K562 treated with DMSO at 1 percent for 48 hours (cell line): Measurements from ENCODE around the gene TNFRSF12A. TPM values are rescaled to one million over a fixed set of nuclear protein-coding genes. Genes with fewer than 3 reads are reported as not detected.

Experiments used
- total RNA-seq: library from RNA; unstranded; fragments of 300-600 nt; gene quantifications from 2 replicates; pipeline ENCODE4 v1.2.3, GENCODE V29; 2022; ENCODE audit warnings: low replicate concordance; ENCODE audit errors: extremely low read depth

TNFRSF12A gene, protein sequence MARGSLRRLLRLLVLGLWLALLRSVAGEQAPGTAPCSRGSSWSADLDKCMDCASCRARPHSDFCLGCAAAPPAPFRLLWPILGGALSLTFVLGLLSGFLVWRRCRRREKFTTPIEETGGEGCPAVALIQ
- not detected in 2 replicates for total RNA-seq

DNA sequence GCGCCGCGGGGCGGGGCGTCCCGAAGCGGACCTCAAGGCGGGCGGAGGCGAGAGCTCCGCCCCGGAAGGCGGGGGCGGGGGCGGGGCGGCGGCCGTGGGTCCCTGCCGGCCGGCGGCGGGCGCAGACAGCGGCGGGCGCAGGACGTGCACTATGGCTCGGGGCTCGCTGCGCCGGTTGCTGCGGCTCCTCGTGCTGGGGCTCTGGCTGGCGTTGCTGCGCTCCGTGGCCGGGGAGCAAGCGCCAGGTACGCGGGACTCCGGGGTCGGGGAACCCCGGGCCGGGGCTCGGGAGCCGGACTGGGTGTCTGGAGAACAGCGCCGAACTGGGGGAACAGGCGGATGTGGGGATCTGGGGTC lies at the start of gene TNFRSF12A:
TSS of gene TNFRSF12A (plus strand) at position 122 of the 357 bp plus-strand sequence. CDS start at position 152, 30 bp downstream.

DNA sequence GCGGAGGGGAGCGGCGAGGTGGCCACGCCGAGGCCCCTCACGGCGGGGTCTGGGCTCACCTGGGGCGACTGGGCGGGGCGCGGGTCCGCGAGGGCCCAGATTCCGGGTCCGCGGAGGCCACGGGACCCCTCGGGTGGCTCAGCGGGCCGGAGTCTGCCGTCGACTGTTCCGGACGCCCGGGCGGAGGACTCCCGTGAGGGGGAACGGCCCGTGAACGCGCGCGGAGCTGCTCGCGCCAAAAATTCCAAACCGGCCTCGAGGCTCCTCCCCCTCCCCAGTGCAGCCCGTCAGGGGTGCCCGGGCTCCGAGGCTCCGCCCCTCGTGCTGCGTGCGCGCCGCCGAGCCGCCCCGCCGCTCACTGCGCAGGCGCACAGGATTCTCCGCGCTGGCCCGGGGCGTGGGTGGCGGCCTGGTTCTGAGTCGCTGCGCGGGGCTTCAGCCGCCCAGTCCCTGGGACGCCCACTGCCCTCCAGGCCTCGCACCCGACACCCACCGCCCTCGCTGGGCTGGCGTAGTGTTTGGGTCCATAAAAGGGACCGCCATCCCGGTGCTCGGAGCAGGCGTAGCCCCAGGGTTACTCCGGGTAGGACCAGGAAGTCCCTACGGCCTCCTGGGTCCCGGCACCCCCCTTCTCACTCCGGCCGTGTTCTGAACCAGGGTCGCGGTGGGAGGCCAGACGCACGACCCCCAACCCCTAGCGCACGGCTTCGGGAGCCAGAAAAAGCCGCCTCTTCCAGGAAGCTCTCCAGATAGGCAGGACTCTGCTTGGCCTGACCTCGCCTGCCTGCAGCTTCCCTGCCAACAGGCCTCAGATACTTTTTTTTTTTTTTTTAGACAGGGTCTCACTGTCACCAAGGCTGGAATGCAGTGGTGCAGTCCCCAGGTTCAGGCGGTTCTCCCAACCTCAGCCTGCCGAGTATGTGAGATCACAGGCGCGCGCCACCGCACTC lies 39.7 kb upstream of the TNFRSF12A start, which contains the start of gene PKMYT1:
TSS of gene PKMYT1 (minus strand) at position 220 of the 950 bp plus-strand sequence. CDS start 789 bp downstream, outside the sequence.

DNA sequence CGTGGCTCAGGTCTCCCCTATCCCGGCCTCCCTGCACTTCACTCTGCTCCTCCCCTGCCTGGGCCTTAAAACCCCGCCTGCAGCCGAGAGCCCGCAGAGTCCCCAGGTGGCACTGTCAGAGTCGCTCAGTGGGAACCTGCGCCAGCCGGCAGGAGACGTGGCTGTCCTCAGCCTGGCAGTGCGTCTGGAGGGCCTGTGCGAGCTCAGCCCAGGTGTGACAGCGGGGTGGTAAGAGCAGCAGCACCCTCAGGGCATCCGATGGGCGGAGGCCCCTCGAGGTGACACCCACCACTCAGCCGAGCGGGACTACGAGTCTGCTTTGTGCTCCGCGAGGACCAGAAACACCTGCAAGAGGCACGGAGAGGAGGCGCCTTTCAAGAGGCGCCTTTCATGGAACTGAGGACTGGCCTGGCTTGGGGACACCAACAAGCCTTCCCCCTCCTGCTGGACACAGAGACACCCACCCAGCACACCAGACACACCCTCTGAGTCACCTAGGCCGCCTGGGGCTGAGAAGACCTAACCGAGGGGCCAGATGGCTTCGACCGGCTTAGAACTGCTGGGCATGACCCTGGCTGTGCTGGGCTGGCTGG lies 7.2 kb upstream of the TNFRSF12A start, which contains the start of gene CLDN9:
TSS of gene CLDN9 (plus strand) at position 96 of the 593 bp plus-strand sequence. CDS start at position 536, 440 bp downstream.

DNA sequence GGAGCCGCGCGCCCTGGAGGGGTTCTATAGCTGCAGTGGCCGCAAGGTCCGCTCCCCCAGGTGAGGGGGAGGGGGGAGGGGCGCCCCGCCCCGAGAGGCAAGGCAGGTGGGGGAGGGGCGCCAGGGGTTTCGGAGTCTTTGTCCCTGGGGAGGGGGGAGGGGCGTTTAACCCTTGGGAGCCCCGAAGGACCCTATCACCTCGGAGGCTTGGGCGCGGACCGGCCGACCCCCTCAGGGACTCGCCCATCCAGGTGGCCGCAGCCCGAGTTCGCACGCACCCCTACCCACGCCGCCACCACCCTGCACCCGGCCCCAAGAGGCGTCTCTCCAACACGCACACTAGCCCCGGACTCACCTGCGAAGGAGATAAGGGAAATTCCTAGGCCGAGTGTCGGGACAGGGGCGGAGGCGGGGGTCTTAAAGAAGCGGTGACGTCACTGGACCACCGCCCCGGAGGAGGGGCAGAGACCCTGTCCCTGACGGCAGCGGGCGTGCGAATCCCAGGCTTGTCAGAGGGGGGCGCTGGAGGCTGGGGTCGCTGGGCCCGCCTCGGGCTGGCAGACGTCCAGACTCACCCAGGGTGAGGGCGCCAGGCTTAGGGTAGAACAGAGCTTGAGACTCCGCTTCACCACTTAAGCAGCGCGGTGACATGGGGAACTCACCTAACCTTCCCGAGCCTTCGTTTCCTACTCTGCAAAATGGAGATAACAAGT lies 2.2 kb upstream of the TNFRSF12A start, which contains the start of gene CLDN6:
TSS of gene CLDN6 (minus strand) at position 390 of the 713 bp plus-strand sequence. CDS start 2,162 bp downstream, outside the sequence.

DNA sequence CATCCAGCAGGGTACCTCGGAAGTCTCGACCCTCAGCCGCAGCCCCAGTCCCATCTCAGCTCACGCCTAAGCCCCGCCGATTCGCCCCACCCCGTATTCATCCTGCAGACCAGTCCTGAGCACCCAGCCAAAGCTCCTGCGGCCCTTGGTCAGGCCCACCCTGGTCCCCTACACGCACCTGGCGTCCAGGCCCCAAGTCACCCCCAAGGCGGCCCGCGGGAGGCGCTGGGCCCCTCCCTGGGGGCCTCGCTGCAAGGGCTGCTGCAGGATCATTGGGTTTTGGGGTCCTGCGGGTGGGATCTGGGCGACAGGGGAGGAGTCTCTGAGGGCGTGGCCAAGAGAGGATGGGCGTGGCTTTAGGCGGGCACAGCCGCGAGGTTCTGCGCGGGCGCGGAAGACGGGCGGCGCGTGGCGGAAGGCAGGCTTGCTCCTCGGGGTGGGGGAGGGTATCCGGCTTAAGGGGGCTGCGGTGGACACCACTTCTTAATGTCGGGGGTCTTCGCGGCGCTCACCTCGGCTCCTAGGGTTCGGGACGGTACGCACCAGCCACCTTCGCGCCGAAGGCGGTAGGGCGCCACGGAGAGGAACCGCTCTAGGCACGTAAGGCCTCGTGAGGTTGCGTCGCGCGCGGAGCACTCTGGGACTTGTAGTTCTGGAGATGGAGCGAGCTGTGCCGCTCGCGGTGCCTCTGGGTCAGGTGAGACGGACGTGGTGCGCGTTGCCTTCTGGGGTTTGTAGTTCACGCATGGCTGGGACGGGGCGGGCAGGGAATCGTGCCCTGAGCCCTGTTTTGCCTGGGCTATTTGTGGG lies 3.7 kb downstream of the TNFRSF12A start, which contains the start of the genes HCFC1R1 and THOC6:
TSS of gene HCFC1R1 (minus strand) at position 274 of the 810 bp plus-strand sequence. CDS start at position 273, 1 bp downstream.
TSS of gene THOC6 (plus strand) at position 367 of the 810 bp plus-strand sequence. CDS start at position 659, 292 bp downstream.

DNA sequence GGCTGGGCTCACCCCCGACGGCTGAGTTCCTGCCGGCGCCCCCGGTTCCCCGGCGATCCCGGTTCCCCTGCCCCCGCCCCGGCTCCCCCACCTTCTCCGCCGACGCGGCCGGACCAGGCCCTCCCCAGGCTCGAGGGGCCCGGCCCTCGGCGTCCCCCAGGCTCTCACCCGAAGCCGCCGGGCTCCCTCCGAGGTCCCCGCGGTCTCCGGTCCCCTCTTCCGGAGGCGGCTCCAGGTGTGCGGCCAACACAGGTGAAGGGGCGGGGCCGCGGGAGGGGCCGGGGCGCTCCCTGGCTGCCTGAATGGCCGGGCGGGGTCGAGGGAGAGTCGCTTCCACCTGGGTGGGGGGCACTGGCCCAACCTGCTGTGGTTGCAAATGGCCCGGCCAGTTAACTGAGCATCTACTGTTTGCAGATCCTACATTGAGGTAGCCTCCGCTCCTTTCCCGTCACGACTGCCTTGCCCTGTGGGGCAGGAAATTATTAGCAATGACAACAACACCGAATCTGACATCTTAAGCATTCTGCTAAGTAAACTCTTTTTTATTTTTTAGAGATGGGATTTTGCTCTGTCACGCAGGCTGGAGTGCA lies 16.7 kb downstream of the TNFRSF12A start, which contains the start of gene BICDL2:
TSS of gene BICDL2 (minus strand) at position 219 of the 590 bp plus-strand sequence. CDS start 1,448 bp downstream, outside the sequence.

DNA sequence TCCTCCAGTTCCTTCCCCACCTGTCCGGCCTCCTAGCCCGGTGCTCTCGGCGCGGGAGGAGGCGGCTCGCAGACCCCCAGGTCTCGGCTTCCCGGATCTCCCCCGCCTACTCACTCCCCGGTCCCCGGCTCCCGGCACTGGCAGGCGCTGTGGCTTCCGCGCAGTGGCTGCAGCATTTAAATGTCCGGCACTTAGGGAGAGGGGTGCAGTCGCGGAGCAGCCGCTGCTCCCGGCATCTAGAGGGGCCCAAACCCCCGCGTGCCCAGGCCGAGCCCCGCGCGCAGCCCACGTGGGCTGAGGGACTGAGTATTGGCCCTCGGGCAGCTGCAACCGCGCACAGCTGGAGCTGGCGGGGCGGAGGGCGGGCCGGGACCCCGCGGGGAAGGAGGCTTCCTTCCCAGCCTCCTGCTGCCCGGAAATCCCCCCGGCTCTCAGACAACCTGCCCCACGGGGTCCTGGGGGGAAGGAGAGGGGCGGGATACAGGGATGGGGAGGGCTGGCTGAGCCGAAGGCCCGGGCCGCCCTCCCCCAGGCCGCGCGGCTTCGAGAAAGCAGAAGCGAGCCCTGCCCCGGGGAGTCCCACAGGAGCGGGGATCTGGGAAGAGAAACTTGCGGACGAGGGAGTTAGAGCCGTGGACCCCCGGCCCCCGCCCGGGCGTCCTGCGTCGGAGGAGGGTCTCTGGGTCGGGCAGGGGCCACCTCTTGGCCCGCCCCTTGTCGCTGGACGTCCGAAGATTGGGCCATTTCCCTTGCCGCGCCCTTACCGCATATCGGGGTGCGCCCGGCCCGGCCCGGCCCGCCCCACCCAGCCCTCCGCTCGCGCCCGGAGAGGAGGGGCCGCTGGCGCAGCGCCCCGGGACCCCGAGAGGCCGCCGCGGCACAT lies 25.8 kb downstream of the TNFRSF12A start, which contains the start of gene MMP25:
TSS of gene MMP25 (plus strand) at position 804 of the 883 bp plus-strand sequence. CDS start 357 bp downstream, outside the sequence.

DNA sequence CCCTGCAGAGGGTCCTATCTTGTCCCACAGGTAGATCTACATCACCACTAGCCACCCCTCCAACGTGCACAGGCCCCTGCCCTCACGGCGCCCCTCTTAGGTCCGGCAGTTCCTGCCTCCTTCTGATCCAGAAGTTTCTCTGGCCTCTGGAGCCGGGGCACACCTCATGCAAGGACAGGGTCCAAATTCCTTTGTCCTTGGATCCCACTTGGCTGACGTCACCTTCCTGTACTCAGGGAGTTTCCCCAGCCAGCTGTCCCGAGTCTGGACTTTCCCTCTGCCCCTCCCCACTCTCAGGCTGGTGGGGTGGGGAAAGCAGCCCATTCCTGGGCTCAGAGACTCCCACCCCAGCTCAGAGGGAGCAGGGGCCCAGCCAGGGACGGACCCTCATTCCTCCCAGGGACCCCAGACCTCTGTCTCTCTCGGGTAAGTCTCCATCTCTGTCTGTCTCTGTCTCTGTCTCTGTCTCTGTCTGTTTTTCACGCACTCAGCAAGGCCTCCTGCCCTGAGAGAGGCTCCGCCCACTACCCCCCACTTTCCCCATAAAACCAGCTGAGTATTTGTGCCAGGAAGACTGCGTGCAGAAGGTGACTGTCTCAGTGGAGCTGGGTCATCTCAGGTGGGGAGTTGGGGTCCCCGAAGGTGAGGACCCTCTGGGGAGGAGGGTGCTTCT lies 45.0 kb downstream of the TNFRSF12A start, which contains the start of gene IL32:
TSS of gene IL32 (plus strand) at position 572 of the 673 bp plus-strand sequence. CDS start 172 bp downstream, outside the sequence.

Other genes with a start within 250 kb of the TNFRSF12A start
- gene ELOB, start 243.1 kb upstream of the TNFRSF12A start, total RNA-seq = not detected in 2 replicates
- gene PRSS33, start 232.8 kb upstream of the TNFRSF12A start, total RNA-seq = not detected in 2 replicates
- gene PRSS41, start 221.9 kb upstream of the TNFRSF12A start, total RNA-seq = not detected in 2 replicates
- not detected in 2 replicates for gene PRSS21, start 203.1 kb upstream of the TNFRSF12A start, total RNA-seq
- not detected in 2 replicates for gene ZG16B, start 190.1 kb upstream of the TNFRSF12A start, total RNA-seq
- not detected in 2 replicates for gene PRSS22, start 162.2 kb upstream of the TNFRSF12A start, total RNA-seq
- gene FLYWCH2, start 137.2 kb upstream of the TNFRSF12A start, total RNA-seq = not detected in 2 replicates
- not detected in 2 replicates for gene FLYWCH1, start 108.4 kb upstream of the TNFRSF12A start, total RNA-seq
- gene KREMEN2, start 56.1 kb upstream of the TNFRSF12A start, total RNA-seq = not detected in 2 replicates
- not detected in 2 replicates for gene PAQR4, start 51.0 kb upstream of the TNFRSF12A start, total RNA-seq
- not detected in 2 replicates for gene PKMYT1, start 39.9 kb upstream of the TNFRSF12A start, total RNA-seq
- not detected in 2 replicates for gene CLDN9, start 7.4 kb upstream of the TNFRSF12A start, total RNA-seq
- not detected in 2 replicates for gene CLDN6, start 2.2 kb upstream of the TNFRSF12A start, total RNA-seq
- gene HCFC1R1, start 3.6 kb downstream of the TNFRSF12A start, total RNA-seq = not detected in 2 replicates
- gene THOC6, start 3.7 kb downstream of the TNFRSF12A start, total RNA-seq = not detected in 2 replicates
- not detected in 2 replicates for gene BICDL2, start 16.6 kb downstream of the TNFRSF12A start, total RNA-seq
- not detected in 2 replicates for gene MMP25, start 26.2 kb downstream of the TNFRSF12A start, total RNA-seq
- gene IL32, start 45.3 kb downstream of the TNFRSF12A start, total RNA-seq = not detected in 2 replicates
- not detected in 2 replicates for gene ZSCAN10, start 78.9 kb downstream of the TNFRSF12A start, total RNA-seq
- gene ZNF205, start 92.2 kb downstream of the TNFRSF12A start, total RNA-seq = not detected in 2 replicates
- gene ZNF213, start 114.7 kb downstream of the TNFRSF12A start, total RNA-seq = not detected in 2 replicates
- not detected in 2 replicates for gene OR1F1, start 167.8 kb downstream of the TNFRSF12A start, total RNA-seq
- not detected in 2 replicates for gene ZNF200, start 214.8 kb downstream of the TNFRSF12A start, total RNA-seq
- not detected in 2 replicates for gene MEFV, start 236.3 kb downstream of the TNFRSF12A start, total RNA-seq